Common myeloid progenitor, CD34-positive (primary cell): Measurements from ENCODE around the gene WWC1.
A peak's percentile ranks its signal among the peaks of the same experiment; 100 is the strongest.

ENCODE experiments used
- CTCF ChIA-PET: fragments of 350-600 bp; sonication (Branson Sonifier 250); formaldehyde crosslinking; loops from one replicate; lab custom pipeline; 2021; ENCODE audit warnings: antibody characterized with exemption; lab: Charles Lee
- POLR2A ChIA-PET: fragments of 350-600 bp; sonication (Branson Sonifier 250); formaldehyde crosslinking; loops from one replicate; lab custom pipeline; 2021; ENCODE audit warnings: antibody characterized with exemption; lab: Charles Lee
- DNase-seq, 3 donors: peaks; one replicate each; pipeline versions ENCODE4 v3.0.0 to v3.0.0-alpha.2; 2013
- H3K27ac ChIP-seq, 2 experiments: 1 replicate in 1 of 2; 2 replicates in 1 of 2; pipeline ENCODE4 v1.7.0; 2013; ENCODE audit warnings: inconsistent platforms in 2 of 2, low read length in 2 of 2, mild to moderate bottlenecking in 2 of 2, low read depth in 1 of 2, moderate library complexity in 1 of 2; ENCODE audit not compliant: severe bottlenecking in 2 of 2, insufficient read depth in 1 of 2, poor library complexity in 1 of 2
- H3K27me3 ChIP-seq, 5 experiments: replicated peaks in 2 of 5; 1 replicate in 3 of 5; 2 replicates in 2 of 5; pipeline versions ENCODE4 v1.6.1 to v1.7.0; 2013; ENCODE audit warnings: low read length in 4 of 5, mild to moderate bottlenecking in 2 of 5, moderate library complexity in 2 of 5, inconsistent platforms in 1 of 5; ENCODE audit not compliant: insufficient read depth in 5 of 5, control insufficient read depth in 4 of 5
- H3K36me3 ChIP-seq, 4 experiments: 1 replicate in 2 of 4; 2 replicates in 2 of 4; pipeline versions ENCODE4 v1.6.1 to v1.7.0; 2013; ENCODE audit warnings: low read length in 3 of 4, control low read depth in 1 of 4, mild to moderate bottlenecking in 1 of 4; ENCODE audit not compliant: control insufficient read depth in 4 of 4, insufficient read depth in 4 of 4
- H3K4me1 ChIP-seq, 4 experiments: 1 replicate in 3 of 4; 2 replicates in 1 of 4; pipeline versions ENCODE4 v1.6.1 to v1.7.1; 2013; ENCODE audit warnings: low read length in 3 of 4, mild to moderate bottlenecking in 3 of 4, control low read depth in 1 of 4, inconsistent platforms in 1 of 4, moderate library complexity in 1 of 4; ENCODE audit not compliant: control insufficient read depth in 4 of 4, insufficient read depth in 4 of 4; ENCODE audit errors: control extremely low read depth in 1 of 4
- H3K4me3 ChIP-seq, 7 experiments: 1 replicate in 4 of 7; 2 replicates in 3 of 7; pipeline versions ENCODE4 v1.5.1 to v1.7.0; 2013; ENCODE audit warnings: mild to moderate bottlenecking in 7 of 7, low read length in 6 of 7, moderate library complexity in 6 of 7, inconsistent platforms in 2 of 7, low read depth in 2 of 7, control low read depth in 1 of 7; ENCODE audit not compliant: insufficient read depth in 4 of 7, control insufficient read depth in 1 of 7; ENCODE audit errors: extremely low read depth in 1 of 7
- H3K9me3 ChIP-seq, 5 experiments: 1 replicate in 4 of 5; 2 replicates in 1 of 5; pipeline versions ENCODE4 v1.6.1 to v1.7.1; 2013; ENCODE audit warnings: low read length in 4 of 5, mild to moderate bottlenecking in 2 of 5, inconsistent platforms in 1 of 5, low read depth in 1 of 5, moderate library complexity in 1 of 5; ENCODE audit not compliant: control insufficient read depth in 4 of 5, insufficient read depth in 2 of 5; ENCODE audit errors: control extremely low read depth in 1 of 5
- WGBS: methylation state at CpG from one replicate; pipeline ENCODE4 v1.1.5; 2013; ENCODE audit not compliant: insufficient coverage; 5-methylcytosine and 5-hydroxymethylcytosine counted together

Gene WWC1

DNA sequence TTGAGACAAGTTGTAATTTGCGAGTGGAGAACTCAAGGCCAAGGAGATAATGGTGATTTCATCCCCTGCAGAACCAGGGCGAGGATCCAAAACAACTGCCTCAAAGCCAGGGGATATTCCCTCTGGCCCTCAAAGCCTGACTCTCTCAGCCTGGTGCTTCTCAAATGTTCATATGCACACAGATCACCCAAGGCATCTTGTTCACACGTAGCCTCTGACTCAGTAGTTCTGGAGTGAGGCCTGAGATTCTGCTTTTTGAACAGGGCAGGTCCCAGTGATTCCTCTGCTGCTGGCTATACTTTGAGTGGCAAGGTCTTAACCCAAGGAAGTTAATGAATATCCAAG is 30.2 kb upstream of the WWC1 start:
- no peak for DNase-seq
- Histone ChIP-seq H3K27me3 (peaks cover 0 to 3% (median 0%) of the 10 kb centered on the region in 5 experiments), H3K36me3 (no peaks in the 10 kb centered on the region), H3K4me3 (no peak overlapping the region), H3K4me1 (peaks cover 0 to 3% (median 0%) of the 10 kb centered on the region in 4 experiments), H3K27ac (no peak overlapping the region), H3K9me3 (no peaks in the 10 kb centered on the region)
- ChIA-PET CTCF (interaction anchor here (1.9 kb wide), 1 partner anchor 8 kb away, joined by 5 read pairs; no protein-coding TSS in a partner anchor), POLR2A (no interaction called here)
- 100% methylated on average over 1 of the region's 3 CpGs for WGBS

DNA sequence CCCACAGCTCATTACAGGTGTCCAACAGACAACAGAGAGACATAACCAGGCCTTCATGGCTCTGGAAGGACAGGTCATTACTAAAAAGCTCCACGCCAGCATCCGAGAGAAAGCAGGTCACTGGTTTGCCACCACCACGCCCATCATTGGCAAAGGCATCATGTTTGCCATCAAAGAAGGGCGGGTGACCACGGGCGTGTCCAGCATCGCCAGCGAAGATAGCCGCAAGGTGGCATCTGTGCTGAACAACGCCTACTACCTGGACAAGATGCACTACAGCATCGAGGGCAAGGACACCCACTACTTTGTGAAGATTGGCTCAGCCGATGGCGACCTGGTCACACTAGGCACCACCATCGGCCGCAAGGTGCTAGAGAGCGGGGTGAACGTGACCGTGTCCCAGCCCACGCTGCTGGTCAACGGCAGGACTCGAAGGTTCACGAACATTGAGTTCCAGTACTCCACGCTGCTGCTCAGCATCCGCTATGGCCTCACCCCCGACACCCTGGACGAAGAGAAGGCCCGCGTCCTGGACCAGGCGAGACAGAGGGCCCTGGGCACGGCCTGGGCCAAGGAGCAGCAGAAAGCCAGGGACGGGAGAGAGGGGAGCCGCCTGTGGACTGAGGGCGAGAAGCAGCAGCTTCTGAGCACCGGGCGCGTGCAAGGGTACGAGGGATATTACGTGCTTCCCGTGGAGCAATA is 29.3 kb upstream of the WWC1 start:
- ChIA-PET CTCF (no interaction called here), POLR2A (no interaction called here)
- H3K9me3 ChIP-seq: no peaks in the 10 kb centered on the region
- H3K4me1 ChIP-seq: no peaks in the 10 kb centered on the region
- no peak overlapping the region for H3K27ac ChIP-seq
- H3K36me3 ChIP-seq: no peaks in the 10 kb centered on the region
- no peak for DNase-seq
- peaks cover 0 to 3% (median 0%) of the 10 kb centered on the region in 5 experiments for H3K27me3 ChIP-seq
- no peak overlapping the region for H3K4me3 ChIP-seq
- WGBS: 95% methylated on average over 38 of the region's 39 CpGs

GRCh38 chr5:168263121-168263520 is 28.3 kb upstream of the WWC1 start:
- Histone ChIP-seq H3K27ac (no peak overlapping the region), H3K4me3 (no peak overlapping the region), H3K27me3 (peaks cover 0 to 4% (median 0%) of the 10 kb centered on the region in 5 experiments), H3K4me1 (no peaks in the 10 kb centered on the region), H3K36me3 (no peaks in the 10 kb centered on the region), H3K9me3 (no peaks in the 10 kb centered on the region)
- no peak for DNase-seq
- ChIA-PET CTCF (no interaction called here), POLR2A (no interaction called here)
- 100% methylated on average over 1 of the region's 13 CpGs for WGBS

- no peak for DNase-seq
- peaks cover 0 to 12% (median 7%) of the 10 kb centered on the region in 5 experiments for H3K27me3 ChIP-seq
- ChIA-PET CTCF (no interaction called here), POLR2A (no interaction called here)
- H3K27ac ChIP-seq: no peak overlapping the region
- WGBS: 98% methylated on average over 6 of the region's 6 CpGs
- H3K9me3 ChIP-seq: no peaks in the 10 kb centered on the region
- H3K36me3 ChIP-seq: no peaks in the 10 kb centered on the region
- peaks cover 0 to 14% (median 9%) of the 10 kb centered on the region in 4 experiments for H3K4me1 ChIP-seq
- H3K4me3 ChIP-seq: no peak overlapping the region
These were observed 25.4 kb upstream of the WWC1 start for GRCh38 chr5:168266016-168266415.

DNA sequence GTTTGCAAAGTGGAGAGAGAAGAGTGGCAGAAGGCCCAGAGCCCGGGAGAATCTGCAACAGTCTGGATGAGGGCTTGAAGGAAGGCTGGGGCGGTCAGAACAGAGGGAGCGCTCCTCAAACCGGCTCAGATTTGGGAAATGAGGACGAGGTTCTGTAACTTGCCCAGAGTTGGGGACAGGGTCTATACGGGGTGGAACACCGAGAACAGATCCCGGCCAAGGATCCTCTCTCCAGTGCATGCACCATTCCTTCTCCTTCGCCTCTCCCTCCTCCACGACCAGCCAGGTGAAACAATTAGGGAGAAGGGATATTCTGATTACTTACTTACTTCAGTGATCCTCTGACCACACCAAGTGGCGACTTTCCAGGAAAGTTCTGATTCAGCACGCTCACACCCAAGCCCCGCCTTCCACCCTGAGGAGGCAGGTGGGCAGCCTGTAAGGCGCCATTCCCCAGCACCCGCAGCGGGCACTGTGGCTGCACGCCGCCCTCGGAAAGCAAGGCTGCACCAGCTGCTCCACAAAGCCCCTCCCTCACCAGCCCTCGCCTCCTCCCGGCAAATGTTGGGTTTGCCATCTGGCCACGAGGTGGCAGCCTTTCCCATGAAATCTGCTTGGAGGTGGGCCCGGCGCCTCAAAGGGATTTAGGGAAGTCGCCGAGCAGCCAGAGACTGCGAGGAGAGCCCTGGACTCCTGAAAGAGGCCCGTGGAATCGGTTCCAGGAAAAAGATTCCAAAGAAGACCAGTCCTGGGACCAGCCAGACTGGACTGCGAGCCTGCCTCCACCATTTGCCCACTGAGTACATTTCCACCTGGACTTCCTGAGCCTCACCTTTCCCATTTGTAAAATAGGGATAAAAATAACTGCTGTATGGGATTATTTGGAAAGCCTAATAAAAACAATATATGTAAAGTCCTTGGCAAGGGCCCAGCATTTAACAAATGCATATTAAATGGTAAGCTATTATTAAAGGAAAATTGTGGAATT is 22.2 kb upstream of the WWC1 start:
- peak overlapping the region in 6 of 7 experiments; percentile 35 to 70 (median 46) for H3K4me3 ChIP-seq
- CTCF ChIA-PET: interaction anchor here (0.6 to 2.0 kb wide), 9 partner anchors 9 to 1312 kb away, joined by 3 to 6 read pairs (median 3); no protein-coding TSS in a partner anchor

GRCh38 chr5:168269937-168270330 is 21.5 kb upstream of the WWC1 start:
- no peaks in the 10 kb centered on the region for H3K9me3 ChIP-seq
- no peak overlapping the region for H3K4me3 ChIP-seq
- H3K36me3 ChIP-seq: no peaks in the 10 kb centered on the region
- peak in 2 of 3 donors; percentile 36 to 58 for DNase-seq
- WGBS: 22% methylated on average over 1 of the region's 3 CpGs
- POLR2A ChIA-PET: interaction anchor here (0.7 kb wide), 1 partner anchor 53 kb away, joined by 3 read pairs; no protein-coding TSS in a partner anchor
- no peak overlapping the region for H3K27ac ChIP-seq
- H3K4me1 ChIP-seq: peaks cover 0 to 14% (median 9%) of the 10 kb centered on the region in 4 experiments
- CTCF ChIA-PET: interaction anchor here (0.7 to 2.0 kb wide), 8 partner anchors 10 to 1311 kb away, joined by 3 to 6 read pairs (median 3); no protein-coding TSS in a partner anchor
- H3K27me3 ChIP-seq: peaks cover 0 to 12% (median 5%) of the 10 kb centered on the region in 5 experiments

More for the DNA sequence above, 22.2 kb upstream of the WWC1 start:
- Histone ChIP-seq H3K27ac (no peak overlapping the region), H3K4me1 (peaks cover 0 to 14% (median 9%) of the 10 kb centered on the region in 4 experiments), H3K36me3 (no peaks in the 10 kb centered on the region), H3K9me3 (no peaks in the 10 kb centered on the region), H3K27me3 (peaks cover 0 to 12% (median 5%) of the 10 kb centered on the region in 5 experiments)
- POLR2A ChIA-PET: interaction anchor here (0.7 kb wide), 1 partner anchor 54 kb away, joined by 3 read pairs; no protein-coding TSS in a partner anchor
- 4% methylated on average over 17 of the region's 30 CpGs for WGBS
- peak; percentile 83 to 91 (median 89) for DNase-seq
